B cell (primary cell): ENCODE results near the gene ANXA7. TPM values are rescaled to one million over a fixed set of nuclear protein-coding genes. Genes with fewer than 3 reads are reported as not detected.

Experiments used
- ATAC-seq: fragments of 200-7000 bp; cut with Tn5 transposase; one replicate; pipeline ENCODE4 v1.10.0; 2021; ENCODE audit warnings: low read depth, mild to moderate bottlenecking, moderate number of reproducible peaks, moderate library complexity
- CTCF ChIA-PET: fragments of 350-600 bp; sonication (Branson Sonifier 250); formaldehyde crosslinking; loops from one replicate; lab custom pipeline; 2021; ENCODE audit warnings: antibody characterized with exemption, inconsistent platforms; lab: Charles Lee
- POLR2A ChIA-PET: fragments of 350-600 bp; sonication (Branson Sonifier 250); formaldehyde crosslinking; loops from one replicate; lab custom pipeline; 2021; ENCODE audit warnings: antibody characterized with exemption; lab: Charles Lee
- DNase-seq: peaks from one replicate; pipeline ENCODE4 v3.0.0; 2013
- H2AFZ ChIP-seq: 2 replicates; pipeline ENCODE4 v1.6.1; 2012; ENCODE audit warnings: mild to moderate bottlenecking, low read depth, low read length; ENCODE audit not compliant: insufficient read depth, poor library complexity, severe bottlenecking
- H3K27ac ChIP-seq, 2 donors: 1 replicate in 1 of 2; 2 replicates in 1 of 2; pipeline ENCODE4 v1.5.1; 2012 to 2013; ENCODE audit warnings: low read length in 2 of 2, mild to moderate bottlenecking in 2 of 2, moderate library complexity in 1 of 2
- H3K27me3 ChIP-seq, 4 experiments: fragments of 200-600 bp in 1 of 4; sonication (generic) in 1 of 4; replicated peaks in 1 of 4; 1 replicate in 2 of 4; 2 replicates in 2 of 4; pipeline versions ENCODE4 v1.6.1 to v1.7.0; 2013 to 2016; ENCODE audit warnings: low read length in 3 of 4, mild to moderate bottlenecking in 2 of 4, mixed read lengths in 1 of 4, moderate library complexity in 1 of 4; ENCODE audit not compliant: insufficient read depth in 4 of 4, control insufficient read depth in 3 of 4; ENCODE audit errors: control extremely low read depth in 1 of 4
- H3K36me3 ChIP-seq, 2 experiments: replicated peaks in 1 of 2; 1 replicate in 1 of 2; 2 replicates in 1 of 2; pipeline versions ENCODE4 v1.6.1 to v1.7.1; 2013; ENCODE audit warnings: low read length in 1 of 2; ENCODE audit not compliant: insufficient read depth in 2 of 2, control insufficient read depth in 1 of 2; ENCODE audit errors: control extremely low read depth in 1 of 2, extremely low read depth in 1 of 2
- H3K4me1 ChIP-seq, 2 donors: fragments of 200-600 bp in 1 of 2; sonication (generic) in 1 of 2; 1 replicate in 1 of 2; 2 replicates in 1 of 2; pipeline versions ENCODE4 v1.5.1 to v1.6.1; 2013 to 2017; ENCODE audit warnings: low read length in 2 of 2; ENCODE audit not compliant: control insufficient read depth in 2 of 2, insufficient read depth in 2 of 2
- H3K4me2 ChIP-seq: replicated peaks from 2 replicates; pipeline ENCODE3; 2012; ENCODE audit warnings: mild to moderate bottlenecking, low read depth, low read length; ENCODE audit not compliant: poor library complexity, severe bottlenecking
- H3K4me3 ChIP-seq, 5 experiments: fragments of 200-600 bp in 1 of 5; sonication (generic) in 1 of 5; 1 replicate in 3 of 5; 2 replicates in 2 of 5; pipeline versions ENCODE4 v1.5.1 to v1.7.0; 2011 to 2016; ENCODE audit warnings: low read length in 4 of 5, mild to moderate bottlenecking in 4 of 5, low read depth in 2 of 5, control low read depth in 1 of 5, moderate library complexity in 1 of 5; ENCODE audit not compliant: insufficient read depth in 1 of 5; ENCODE audit errors: control extremely low read depth in 1 of 5, extremely low read depth in 1 of 5
- H3K79me2 ChIP-seq: fragments of 200-600 bp; sonication (generic); one replicate; pipeline ENCODE4 v1.6.0; 2016; ENCODE audit warnings: low read length; ENCODE audit not compliant: control insufficient read depth, insufficient read depth
- H3K9ac ChIP-seq: fragments of 200-600 bp; sonication (generic); 2 replicates; pipeline ENCODE4 v1.6.1; 2017; ENCODE audit warnings: mild to moderate bottlenecking, low read length, moderate library complexity
- H3K9me3 ChIP-seq, 3 donors: one replicate each; pipeline versions ENCODE4 v1.6.1 to v1.7.1; 2013; ENCODE audit warnings: low read length in 2 of 3; ENCODE audit not compliant: control insufficient read depth in 2 of 3, insufficient read depth in 1 of 3; ENCODE audit errors: control extremely low read depth in 1 of 3
- H4K20me1 ChIP-seq: 2 replicates; pipeline ENCODE4 v1.6.0; 2012; ENCODE audit warnings: mild to moderate bottlenecking, low read length; ENCODE audit not compliant: insufficient read depth, control insufficient read depth, poor library complexity, severe bottlenecking
- H3K27ac Mint-ChIP-seq: one replicate; pipeline ENCODE4 v1.8.0; 2021; ENCODE audit warnings: mixed read lengths
- H3K27me3 Mint-ChIP-seq: one replicate; pipeline ENCODE4 v1.8.0; 2021; ENCODE audit warnings: mixed read lengths
- H3K4me1 Mint-ChIP-seq: one replicate; pipeline ENCODE4 v1.8.0; 2021; ENCODE audit warnings: mixed read lengths
- H3K4me3 Mint-ChIP-seq: one replicate; pipeline ENCODE4 v1.8.0; 2021; ENCODE audit warnings: mixed read lengths
- H3K9me3 Mint-ChIP-seq: one replicate; pipeline ENCODE4 v1.8.0; 2022; ENCODE audit warnings: mixed read lengths; ENCODE audit not compliant: insufficient read depth
- CTCF ChIP-seq: fragments of 200-600 bp; IDR thresholded peaks from one replicate; pipeline ENCODE4 v1.8.0; 2022; ENCODE audit warnings: antibody characterized with exemption, mild to moderate bottlenecking
- EZH2 ChIP-seq: IDR thresholded peaks from 2 replicates; pipeline ENCODE4 v1.6.1; 2012; ENCODE audit warnings: borderline replicate concordance, low read depth, mild to moderate bottlenecking, moderate library complexity, low read length; ENCODE audit not compliant: insufficient read depth, poor library complexity, severe bottlenecking
- WGBS: methylation state at CpG from one replicate; pipeline ENCODE4 v1.1.5; 2013; ENCODE audit warnings: missing lambda C conversion rate; ENCODE audit not compliant: insufficient coverage; 5-methylcytosine and 5-hydroxymethylcytosine counted together
- intact Hi-C: fragments of 100-400 bp; cut with micrococcal nuclease; formaldehyde crosslinking; loops from one replicate; pipeline ENCODE4 v1.10.0; 2022
- polyA plus RNA-seq: library from polyadenylated mRNA; depleted of rRNA; stranded (reverse); fragments of >200 nt; gene quantifications from 2 replicates; pipeline ENCODE4 v1.2.3, GENCODE V29; 2012
- total RNA-seq, 2 donors: library from RNA; stranded (reverse); fragments of 120-200 nt in 1 of 2; gene quantifications; 1 replicate in 1 of 2; 2 replicates in 1 of 2; pipeline versions ENCODE4 v1.2.3 to v1.2.4, GENCODE V29; 2013 to 2022

Gene ANXA7
- total and polyA plus RNA-seq, 2 donors (not counting 1 experiment from before 2014, with no cell fraction given): 43.4 to 90.0 TPM

DNA sequence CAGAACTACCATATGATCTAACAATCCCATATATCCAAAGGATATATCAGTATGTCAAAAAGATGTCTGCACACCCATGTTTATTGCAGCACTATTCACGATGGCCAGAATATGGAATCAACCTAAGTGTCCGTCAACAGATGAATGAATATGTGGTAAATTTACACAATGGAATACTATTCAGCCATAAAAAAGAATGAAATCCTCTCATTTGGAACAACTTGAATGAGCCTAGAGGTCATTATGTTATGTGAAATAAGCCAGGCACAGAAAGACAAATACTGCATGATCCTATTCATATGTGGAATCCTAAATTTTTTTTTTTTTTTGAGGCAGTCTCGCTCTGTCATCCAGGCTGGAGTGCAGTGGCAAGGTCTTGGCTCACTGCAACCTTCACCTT, 48.9 kb downstream of the ANXA7 start:
- H3K9me3 Mint-ChIP-seq: peaks cover 2% of the 10 kb centered on the region
- Histone ChIP-seq H4K20me1 (no peaks in the 10 kb centered on the region), H3K4me3 (no peak overlapping the region), H3K36me3 (peaks cover 2 to 5% of the 10 kb centered on the region in 2 experiments), H3K9ac (no peak overlapping the region), H3K27ac (no peak overlapping the region), H3K27me3 (no peaks in the 10 kb centered on the region), H3K4me2 (no peak overlapping the region), H3K9me3 (no peaks in the 10 kb centered on the region), H2AFZ (no peak overlapping the region), H3K79me2 (no peaks in the 10 kb centered on the region), H3K4me1 (peaks cover 0 to 8% of the 10 kb centered on the region in 2 donors)
- POLR2A ChIA-PET: no interaction called here
- CTCF ChIA-PET: no interaction called here
- H3K27me3 Mint-ChIP-seq: no peaks in the 10 kb centered on the region
- TF ChIP-seq CTCF: no peak
- H3K4me3 Mint-ChIP-seq: no peak overlapping the region
- no peak overlapping the region for H3K27ac Mint-ChIP-seq
- WGBS: no CpG with 5 or more reads among the region's 3 CpGs
- intact Hi-C loops: no loop called here
- no peak for DNase-seq
- peaks cover 12% of the 10 kb centered on the region for H3K4me1 Mint-ChIP-seq
- no peak for ATAC-seq

DNA sequence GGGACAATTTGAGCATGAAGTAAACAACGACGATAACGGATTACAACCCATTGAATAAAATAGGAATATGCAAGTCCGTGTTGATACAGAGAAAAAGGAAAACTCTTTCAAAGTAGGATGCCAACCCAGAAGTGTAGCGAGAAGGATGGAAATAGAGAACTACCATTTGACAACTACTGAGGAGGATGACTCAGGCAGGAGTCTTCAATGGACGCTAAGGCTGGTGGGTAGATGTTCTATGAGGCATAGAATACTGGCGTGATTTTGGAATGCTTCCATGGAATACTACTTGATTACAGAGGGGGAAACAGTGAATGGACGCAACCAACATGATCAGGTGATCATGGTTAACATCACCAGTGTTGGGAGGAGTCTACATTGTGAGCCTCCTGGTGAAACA, 54.4 kb downstream of the ANXA7 start:
- H4K20me1 ChIP-seq: no peaks in the 10 kb centered on the region
- H3K9ac ChIP-seq: no peak overlapping the region
- peak overlapping the region; percentile 95 for H2AFZ ChIP-seq
- WGBS: 93% methylated on average over 6 of the region's 8 CpGs
- DNase-seq: no peak
- POLR2A ChIA-PET: no interaction called here
- no peak overlapping the region for H3K4me3 ChIP-seq
- no peak overlapping the region for H3K27ac ChIP-seq
- peaks cover 15% of the 10 kb centered on the region for H3K4me1 Mint-ChIP-seq
- no peak for ATAC-seq
- peaks cover 4% of the 10 kb centered on the region for H3K27me3 Mint-ChIP-seq
- intact Hi-C loops: loop anchor here (2.0 kb wide), 1 partner anchor 263 kb away; the partner anchor contains the start of gene P4HA1
- H3K4me1 ChIP-seq: peaks cover 6 to 11% of the 10 kb centered on the region in 2 donors
- no peaks in the 10 kb centered on the region for H3K79me2 ChIP-seq
- TF ChIP-seq CTCF (no peak), EZH2 (no peak)
- H3K4me2 ChIP-seq: no peak overlapping the region
- H3K9me3 Mint-ChIP-seq: no peaks in the 10 kb centered on the region
- CTCF ChIA-PET: no interaction called here
- no peak overlapping the region for H3K27ac Mint-ChIP-seq
- H3K36me3 ChIP-seq: no peaks in the 10 kb centered on the region
- H3K9me3 ChIP-seq: no peaks in the 10 kb centered on the region
- peaks cover 0 to 6% (median 0%) of the 10 kb centered on the region in 4 experiments for H3K27me3 ChIP-seq
- peak overlapping the region; percentile 36 for H3K4me3 Mint-ChIP-seq
